Body of pancreas (tissue), 4 donors: ENCODE measurements around the gene RPL10. TPM values are rescaled to one million over a fixed set of nuclear protein-coding genes. Genes with fewer than 3 reads are reported as not detected.

ENCODE experiments used
- microRNA-seq, 2 donors: library from miRNA; unstranded; fragments of <30 nt; microRNA quantifications; one replicate each; pipeline ENCODE4, GENCODE V29; 2016; ENCODE audit warnings: borderline number of aligned reads in 2 of 2, borderline replicate concordance in 2 of 2
- small RNA-seq: library from RNA; depleted of rRNA; stranded (forward); fragments of <200 nt; gene quantifications from one replicate; pipeline ENCODE3, GENCODE V24; 2016
- total RNA-seq, 2 donors: library from RNA; depleted of rRNA; stranded (reverse); fragments of >200 nt; gene quantifications; one replicate each; pipeline ENCODE4 v1.1.0, GENCODE V29; 2016

Gene RPL10
- total RNA-seq, 2 donors from 2014 or later, result 1,426 to 2,757 TPM

Small RNA genes within 50 kb of the gene (microRNA-seq; reads per million reads assigned to microRNA genes)
- gene MIR6858, result 0 to 0.47 reads per million in 2 donors

Small RNA genes within 50 kb of the gene (small RNA-seq; reads per million reads assigned to genes)
- gene MIR6858 (not detected), gene SNORA70 (not detected)

Other genes with a start within 250 kb of the RPL10 start
- gene OPN1MW, start 215.8 kb upstream of the RPL10 start, total RNA-seq, result not detected
- gene OPN1MW2, start 178.6 kb upstream of the RPL10 start, total RNA-seq, result not detected
- gene OPN1MW3, start 140.8 kb upstream of the RPL10 start, total RNA-seq, result not detected
- not detected for gene TEX28, start 103.3 kb upstream of the RPL10 start, total RNA-seq
- not detected for gene TKTL1, start 102.6 kb upstream of the RPL10 start, total RNA-seq
- gene FLNA, start 23.7 kb upstream of the RPL10 start, total RNA-seq, result 100 to 1,000 TPM; 230 to 308 TPM
- 10 to 100 TPM; 23.6 to 28.3 TPM for gene EMD, start 19.1 kb upstream of the RPL10 start, total RNA-seq
- gene DNASE1L1, start 10.9 kb downstream of the RPL10 start, total RNA-seq, result 10 to 100 TPM in 1 of 2 donors, 1 to 10 TPM in 1; 9.6 to 16.1 TPM
- 10 to 100 TPM; 42.0 to 97.6 TPM for gene TAFAZZIN, start 13.2 kb downstream of the RPL10 start, total RNA-seq
- gene ATP6AP1, start 30.3 kb downstream of the RPL10 start, total RNA-seq, result 10 to 100 TPM; 49.8 to 51.4 TPM
- gene GDI1, start 38.8 kb downstream of the RPL10 start, total RNA-seq, result 10 to 100 TPM; 68.5 to 83.4 TPM
- gene FAM50A, start 45.8 kb downstream of the RPL10 start, total RNA-seq, result 10 to 100 TPM; 14.5 to 48.8 TPM
- gene PLXNA3, start 59.9 kb downstream of the RPL10 start, total RNA-seq, result 10 to 100 TPM in 1 of 2 donors, 1 to 10 TPM in 1; 7.3 to 19.1 TPM
- gene LAGE3, start 80.9 kb downstream of the RPL10 start, total RNA-seq, result 10 to 100 TPM; 20.2 to 27.4 TPM
- 10 to 100 TPM; 24.9 to 34.9 TPM for gene UBL4A, start 88.2 kb downstream of the RPL10 start, total RNA-seq
- gene SLC10A3, start 92.3 kb downstream of the RPL10 start, total RNA-seq, result 10 to 100 TPM; 18.9 to 24.7 TPM
- 10 to 100 TPM; 32.3 to 48.3 TPM for gene FAM3A, start 117.9 kb downstream of the RPL10 start, total RNA-seq
- gene G6PD, start 148.5 kb downstream of the RPL10 start, total RNA-seq, result 10 to 100 TPM in 1 of 2 donors, 1 to 10 TPM in 1; 7.6 to 16.1 TPM
- 10 to 100 TPM in 1 of 2 donors, 1 to 10 TPM in 1; 9.9 to 11.9 TPM for gene IKBKG, start 149.2 kb downstream of the RPL10 start, total RNA-seq
- gene CTAG1A, start 186.8 kb downstream of the RPL10 start, total RNA-seq, result not detected
- not detected for gene CTAG1B, start 220.9 kb downstream of the RPL10 start, total RNA-seq